Fibroblast of skin of right biceps (primary cell): ENCODE data around the gene RAVER1.

Experiments used
- DNase-seq: peaks from one replicate; pipeline ENCODE4 v3.0.0-alpha.2; 2013

RAVER1 gene

GRCh38 chr19:10317045-10317856 lies 16.1 kb downstream of the RAVER1 start:
- DNase-seq: no peak

DNA sequence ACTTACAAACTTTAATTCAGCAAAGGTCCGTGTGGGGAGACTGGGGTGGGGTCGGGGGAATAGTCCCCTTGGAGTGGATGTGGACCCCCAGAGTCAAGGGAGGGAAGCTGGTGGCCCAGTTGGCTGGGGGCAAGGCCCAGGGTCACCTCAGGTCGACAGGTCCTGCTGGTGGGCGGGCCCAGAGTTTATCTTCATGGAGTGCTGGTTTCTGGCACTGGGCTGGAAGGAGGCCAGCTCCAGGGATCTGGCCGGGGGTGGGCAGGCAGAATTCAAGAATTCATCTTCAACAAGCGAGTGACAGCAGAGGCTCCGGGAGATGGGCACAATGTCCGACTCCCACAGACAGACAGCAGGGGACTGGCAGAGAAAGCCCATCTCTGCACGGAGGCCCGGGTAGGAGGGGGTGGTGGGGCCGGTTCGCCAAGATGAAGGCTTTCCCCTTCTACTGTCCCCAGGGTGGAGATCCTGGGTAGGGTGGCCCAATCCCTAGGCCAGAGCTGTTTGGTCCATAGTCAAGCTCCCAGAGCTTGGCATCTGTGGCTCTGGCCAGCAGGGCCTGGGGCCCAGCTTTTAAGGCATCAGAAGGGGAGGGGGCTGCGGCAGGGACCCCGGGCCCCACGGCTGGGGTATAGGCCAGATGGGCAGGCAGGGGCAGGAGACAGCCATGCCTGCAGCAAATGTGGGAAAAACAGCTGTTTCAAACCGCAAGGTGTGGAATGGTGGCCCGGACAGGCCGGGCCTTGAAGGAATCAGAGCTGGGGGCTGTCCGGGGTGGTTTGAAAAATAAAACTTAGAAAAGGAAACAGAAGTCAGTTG lies 16.9 kb downstream of the RAVER1 start:
- no peak for DNase-seq

GRCh38 chr19:10315335-10316214 lies 17.8 kb downstream of the RAVER1 start, which contains the start of gene FDX2:
Gene FDX2 (minus strand): TSS chr19:10316015. CDS start chr19:10315996, 19 bp downstream.
- DNase-seq: peak; percentile 77

- DNase-seq: no peak
These were observed 23.9 kb downstream of the RAVER1 start, which contains the start of gene ZGLP1 for GRCh38 chr19:10309423-10309822. Gene ZGLP1 (minus strand): TSS chr19:10309815.

- no peak for DNase-seq
These were observed 27.0 kb downstream of the RAVER1 start for GRCh38 chr19:10306327-10306726.

DNA sequence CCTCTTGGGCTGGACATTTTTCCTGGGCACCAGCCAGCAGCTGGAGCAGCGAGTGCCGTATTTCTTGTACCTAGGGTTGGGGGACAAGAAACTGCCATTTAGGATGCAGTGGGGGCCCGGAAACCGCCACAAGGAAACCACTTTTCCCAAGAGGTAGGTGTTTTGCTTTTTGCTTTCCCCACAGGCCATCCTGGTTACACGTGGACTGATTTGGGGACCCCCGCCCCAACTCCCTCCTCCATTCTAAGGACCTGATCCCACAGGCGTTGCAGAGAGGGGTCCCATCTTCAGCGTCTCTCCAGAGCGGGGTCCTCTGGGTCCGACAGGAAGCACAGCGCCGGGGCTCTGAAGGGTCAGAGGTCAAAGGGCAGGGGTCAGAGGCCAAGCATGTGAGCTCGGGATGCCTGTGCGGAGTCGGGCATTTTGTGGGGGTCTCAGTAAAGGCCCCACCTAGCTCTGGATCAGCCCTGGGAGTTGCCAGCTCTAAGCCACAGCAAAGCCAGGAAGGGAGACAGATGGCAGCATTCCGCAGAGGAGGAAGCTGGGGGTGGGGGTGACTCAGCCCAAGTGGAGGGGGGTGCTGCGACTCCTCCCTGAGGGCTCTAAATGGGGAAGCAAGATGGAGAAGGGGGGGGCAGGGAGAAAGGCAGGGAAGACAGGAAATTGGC lies 28.1 kb downstream of the RAVER1 start:
- peak; percentile 82 for DNase-seq

DNA sequence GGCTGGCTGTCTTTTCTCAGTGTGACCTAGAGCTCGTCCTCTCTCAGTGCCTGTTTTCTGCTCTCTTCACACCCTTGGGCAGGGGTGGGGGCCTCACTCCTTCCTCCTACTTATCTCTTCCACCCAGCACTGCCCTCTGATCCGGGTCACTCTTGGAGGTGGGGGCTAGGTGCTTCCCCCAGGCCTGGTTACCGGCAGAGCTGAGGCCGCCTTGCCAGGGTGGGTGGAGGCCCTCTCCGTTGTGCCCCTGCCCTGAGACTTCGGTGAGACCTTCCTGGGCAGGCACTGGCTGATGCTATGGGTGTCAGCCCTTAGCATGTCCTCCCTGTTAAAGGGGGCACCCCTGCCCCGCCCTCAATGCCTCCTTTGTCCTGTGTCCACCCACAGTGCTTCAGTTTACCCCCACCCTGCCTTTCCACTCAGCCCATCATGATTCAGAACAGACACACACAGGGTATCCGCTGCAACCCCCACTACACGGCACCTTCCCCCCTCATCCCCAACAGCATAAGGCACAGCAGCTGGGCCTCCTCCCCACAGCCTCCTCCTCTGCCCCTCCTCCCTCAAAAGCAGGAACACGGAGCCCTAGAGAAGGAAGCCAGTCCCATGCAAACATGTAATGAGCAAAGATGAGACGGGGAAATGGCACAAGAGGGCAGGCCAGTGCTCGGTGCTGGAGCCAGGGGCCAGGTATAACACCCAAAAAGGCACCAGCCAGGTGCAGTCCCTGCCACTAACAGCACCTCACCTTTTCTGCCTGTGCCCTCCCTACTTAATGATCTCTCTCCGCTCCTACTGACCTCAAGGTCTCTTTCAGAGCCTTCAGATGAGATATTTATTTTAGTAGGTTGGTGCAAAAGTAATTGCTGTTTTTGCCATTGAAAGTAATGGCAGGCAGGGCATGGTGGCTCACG lies 33.5 kb downstream of the RAVER1 start:
- DNase-seq: peak; percentile 42

- DNase-seq: no peak
These were observed 37.3 kb downstream of the RAVER1 start for GRCh38 chr19:10295847-10296591.

- DNase-seq: no peak
These were observed 38.0 kb downstream of the RAVER1 start for GRCh38 chr19:10295305-10295846.

DNA sequence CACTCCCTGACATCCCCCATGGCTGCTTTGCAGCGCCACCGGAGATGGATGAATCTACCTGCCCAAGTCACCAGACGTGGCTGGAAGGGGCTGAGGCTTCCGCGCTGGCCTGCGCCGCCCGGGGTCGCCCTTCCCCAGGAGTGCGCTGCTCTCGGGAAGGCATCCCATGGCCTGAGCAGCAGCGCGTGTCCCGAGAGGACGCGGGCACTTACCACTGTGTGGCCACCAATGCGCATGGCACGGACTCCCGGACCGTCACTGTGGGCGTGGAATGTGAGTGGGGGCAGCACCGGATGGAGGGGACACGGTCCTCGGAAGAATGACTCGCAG lies 39.0 kb downstream of the RAVER1 start:
- DNase-seq: no peak

GRCh38 chr19:10293637-10294367 lies 39.5 kb downstream of the RAVER1 start:
- no peak for DNase-seq

GRCh38 chr19:10292789-10293636 lies 40.3 kb downstream of the RAVER1 start:
- no peak for DNase-seq

DNA sequence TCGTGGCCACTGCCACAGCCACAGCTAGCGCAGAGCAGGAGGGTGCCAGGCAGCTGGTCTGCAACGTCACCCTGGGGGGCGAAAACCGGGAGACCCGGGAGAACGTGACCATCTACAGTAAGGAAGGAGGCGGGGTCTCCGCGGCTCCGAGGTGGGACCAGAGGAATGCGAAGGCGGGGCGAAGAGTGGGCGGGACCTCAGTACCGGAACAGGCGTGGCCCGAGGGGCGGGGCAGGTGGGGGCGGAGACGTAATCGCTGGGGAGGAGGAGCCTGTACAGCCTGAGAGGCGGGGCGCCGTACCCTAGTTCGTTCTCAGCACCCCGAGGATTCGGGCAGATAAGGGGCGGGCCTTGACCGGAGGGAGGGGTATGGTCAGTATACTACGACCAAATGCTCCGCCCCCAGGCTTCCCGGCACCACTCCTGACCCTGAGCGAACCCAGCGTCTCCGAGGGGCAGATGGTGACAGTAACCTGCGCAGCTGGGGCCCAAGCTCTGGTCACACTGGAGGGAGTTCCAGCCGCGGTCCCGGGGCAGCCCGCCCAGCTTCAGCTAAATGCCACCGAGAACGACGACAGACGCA lies 41.0 kb downstream of the RAVER1 start:
- DNase-seq: peak; percentile 73

DNA sequence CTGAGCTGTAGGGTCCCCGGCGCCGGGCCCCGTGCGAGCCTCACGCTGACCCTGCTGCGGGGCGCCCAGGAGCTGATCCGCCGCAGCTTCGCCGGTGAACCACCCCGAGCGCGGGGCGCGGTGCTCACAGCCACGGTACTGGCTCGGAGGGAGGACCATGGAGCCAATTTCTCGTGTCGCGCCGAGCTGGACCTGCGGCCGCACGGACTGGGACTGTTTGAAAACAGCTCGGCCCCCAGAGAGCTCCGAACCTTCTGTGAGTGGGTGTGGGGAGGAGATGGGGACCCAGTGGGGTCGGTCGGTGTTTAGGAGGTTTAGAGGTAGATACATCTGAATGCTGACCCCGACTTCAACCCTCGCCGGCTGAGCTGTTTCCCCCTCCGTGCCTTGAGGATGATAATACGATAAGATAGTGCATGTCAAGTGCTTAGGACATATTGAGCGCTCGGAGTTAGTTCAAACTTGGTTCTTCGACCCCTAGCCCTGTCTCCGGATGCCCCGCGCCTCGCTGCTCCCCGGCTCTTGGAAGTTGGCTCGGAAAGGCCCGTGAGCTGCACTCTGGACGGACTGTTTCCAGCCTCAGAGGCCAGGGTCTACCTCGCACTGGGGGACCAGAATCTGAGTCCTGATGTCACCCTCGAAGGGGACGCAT lies 41.6 kb downstream of the RAVER1 start:
- no peak for DNase-seq

- DNase-seq: no peak
These were observed 42.3 kb downstream of the RAVER1 start for GRCh38 chr19:10290876-10291553.

DNA sequence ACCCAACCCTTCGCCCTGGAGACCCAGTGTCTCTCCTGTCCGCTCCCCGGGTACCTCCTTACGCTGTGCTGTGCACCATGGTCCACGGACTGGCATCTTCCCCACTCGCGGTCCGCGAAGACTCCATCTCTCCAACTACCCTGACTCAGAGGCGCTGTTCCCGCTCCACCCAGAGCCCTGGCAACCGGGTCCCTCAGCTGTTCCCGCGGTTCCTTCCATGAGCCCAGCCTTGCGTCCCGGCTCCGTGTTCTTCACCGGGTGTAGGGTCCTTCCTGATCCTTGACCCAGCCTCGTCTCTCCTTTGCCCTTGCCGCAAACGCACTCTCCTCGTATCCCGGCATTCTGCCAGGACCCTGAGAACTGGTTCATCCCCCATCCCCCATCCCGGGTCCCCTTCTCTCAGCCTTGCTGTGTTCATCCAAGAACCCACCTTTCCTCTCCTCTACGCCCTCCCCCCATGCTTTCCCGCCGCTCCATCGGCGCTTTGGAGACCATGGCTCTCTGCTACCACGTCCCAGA lies 42.9 kb downstream of the RAVER1 start:
- DNase-seq: no peak
